ENCODE data around the gene CD244.

- TF ChIP-seq CTCF (IDR thresholded peaks at IDR 0.05 in 8 of 11, conservative IDR thresholded peaks at IDR 0.05 in 3 of 11) (no peak), POLR2A (IDR thresholded peaks at IDR 0.05) (no peak), POLR2AphosphoS5 (IDR thresholded peaks at IDR 0.05) (no peak)
Observed at GRCh38 chr1:160864173-160864572, 1.5 kb upstream of the CD244 start.
